DOHH2 (cell line): ENCODE results near the gene PPARD.

Experiments used
- CTCF ChIP-seq: fragments of 200-600 bp; sonication (generic); IDR thresholded peaks from one replicate; pipeline ENCODE4 v1.5.1; 2014; ENCODE audit warnings: antibody characterized with exemption, mild to moderate bottlenecking, low read depth, low read length; ENCODE audit not compliant: poor library complexity, severe bottlenecking
- EZH2phosphoT487 ChIP-seq: fragments of 200-600 bp; sonication (generic); IDR thresholded peaks from 2 replicates; pipeline ENCODE4 v1.6.1; 2017; ENCODE audit warnings: borderline replicate concordance, mild to moderate bottlenecking, antibody characterized with exemption, low read length, moderate library complexity, mixed read lengths

GRCh38 chr6:35441205-35441604 lies 98.8 kb downstream of the PPARD start:
- TF ChIP-seq CTCF (no peak), EZH2phosphoT487 (no peak)
